Mesenteric fat pad (tissue), 1 donor: Measurements from ENCODE around the gene GCK. TPM values are rescaled to one million over a fixed set of nuclear protein-coding genes. Genes with fewer than 3 reads are reported as not detected.

Source experiments
- DNase-seq: peaks from one replicate; pipeline ENCODE4 v3.0.0-alpha.2; 2020; ENCODE audit warnings: low spot score
- long read RNA-seq: library from polyadenylated mRNA; unstranded; transcript quantifications from one replicate; pipeline ENCODE4 v2.0.0, GENCODE V29; 2020
- total RNA-seq: library from RNA; stranded (reverse); fragmentation: NEBNext Ultra II Directional; extraction: Animal tissue kit (Norgen Biotek cat#: 25700); gene quantifications from one replicate; pipeline ENCODE4 v1.2.1, GENCODE V29; 2021
- donor health status: DM: yes; HTN: yes; CAD: no.

Gene GCK
- total RNA-seq = 0.48 TPM
- long read RNA-seq, partial matches to known transcripts = 1 of 4 reads
- long read RNA-seq, other reads (novel, unspliced or antisense) = 0 of 4 reads

GRCh38 chr7:44189286-44189992 lies at the start of gene GCK:
GCK (minus strand) TSS chr7:44189439; CDS start chr7:44188953, 486 bp downstream.
- peak; percentile 55 for DNase-seq

- no peak for DNase-seq
Measured at GRCh38 chr7:44238116-44238695, 49.0 kb upstream of the GCK start.

GRCh38 chr7:44237696-44238095 lies 48.5 kb upstream of the GCK start:
- DNase-seq = no peak

- DNase-seq = no peak
Measured at GRCh38 chr7:44236333-44236728, 47.1 kb upstream of the GCK start.

- DNase-seq = no peak
Measured at GRCh38 chr7:44235582-44236332, 46.5 kb upstream of the GCK start.

GRCh38 chr7:44235066-44235465 lies 45.8 kb upstream of the GCK start:
- DNase-seq = no peak

- no peak for DNase-seq
Measured at GRCh38 chr7:44232901-44233715, 43.9 kb upstream of the GCK start.

- DNase-seq = no peak
Measured at GRCh38 chr7:44232396-44232795, 43.2 kb upstream of the GCK start.

- no peak for DNase-seq
Measured at GRCh38 chr7:44231088-44231487, 41.8 kb upstream of the GCK start.

- DNase-seq = no peak
Measured at GRCh38 chr7:44230286-44230685, 41.0 kb upstream of the GCK start.

GRCh38 chr7:44229546-44230105 lies 40.4 kb upstream of the GCK start:
- no peak for DNase-seq

GRCh38 chr7:44228571-44229350 lies 39.5 kb upstream of the GCK start:
- DNase-seq = no peak

GRCh38 chr7:44227911-44228310 lies 38.7 kb upstream of the GCK start:
- no peak for DNase-seq

GRCh38 chr7:44226396-44226753 lies 37.1 kb upstream of the GCK start:
- DNase-seq = no peak

GRCh38 chr7:44225566-44226395 lies 36.5 kb upstream of the GCK start:
- DNase-seq = no peak

- DNase-seq = no peak
Measured at GRCh38 chr7:44224974-44225565, 35.8 kb upstream of the GCK start.

- no peak for DNase-seq
Measured at GRCh38 chr7:44224080-44224973, 35.1 kb upstream of the GCK start.
